Suprapubic skin (tissue), 3 donors: ENCODE results near the gene SEMA6A.

Source experiments
- POLR2A ChIP-seq, 2 donors: fragments of 450-650 bp; IDR thresholded peaks; one replicate each; pipeline ENCODE4 v1.6.1; 2017; ENCODE audit warnings: antibody characterized with exemption in 2 of 2, mild to moderate bottlenecking in 2 of 2, moderate library complexity in 2 of 2
- TF ChIP-seq, protein P1 (sequence below), 2 donors: fragments of 200-600 bp in 1 of 2; fragments of 450-650 bp in 1 of 2; sonication (generic) in 1 of 2; IDR thresholded peaks; one replicate each; pipeline ENCODE4 v1.5.1; 2016 to 2019; ENCODE audit warnings: antibody characterized with exemption in 2 of 2, mild to moderate bottlenecking in 1 of 2, moderate library complexity in 1 of 2

DNA sequence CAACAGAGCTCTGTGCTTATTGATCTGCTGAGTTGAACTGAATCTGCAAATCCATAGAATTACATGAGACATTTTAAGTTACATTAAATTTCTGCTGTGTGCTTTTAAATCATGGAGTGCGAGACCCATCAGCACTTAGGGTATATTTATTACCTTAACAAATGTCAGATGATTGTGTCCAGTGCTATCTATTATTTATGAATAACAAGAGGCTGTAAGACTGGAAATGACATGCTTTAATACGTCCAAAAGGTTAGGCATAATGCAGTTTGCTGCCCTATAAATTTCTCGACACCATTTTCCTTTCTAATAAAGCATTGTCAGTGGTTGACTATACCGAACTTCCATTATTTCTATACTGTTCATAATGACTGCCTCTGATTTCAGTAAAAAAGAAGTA lies 117.6 kb downstream of the SEMA6A start:
- TF ChIP-seq, protein P1, sequence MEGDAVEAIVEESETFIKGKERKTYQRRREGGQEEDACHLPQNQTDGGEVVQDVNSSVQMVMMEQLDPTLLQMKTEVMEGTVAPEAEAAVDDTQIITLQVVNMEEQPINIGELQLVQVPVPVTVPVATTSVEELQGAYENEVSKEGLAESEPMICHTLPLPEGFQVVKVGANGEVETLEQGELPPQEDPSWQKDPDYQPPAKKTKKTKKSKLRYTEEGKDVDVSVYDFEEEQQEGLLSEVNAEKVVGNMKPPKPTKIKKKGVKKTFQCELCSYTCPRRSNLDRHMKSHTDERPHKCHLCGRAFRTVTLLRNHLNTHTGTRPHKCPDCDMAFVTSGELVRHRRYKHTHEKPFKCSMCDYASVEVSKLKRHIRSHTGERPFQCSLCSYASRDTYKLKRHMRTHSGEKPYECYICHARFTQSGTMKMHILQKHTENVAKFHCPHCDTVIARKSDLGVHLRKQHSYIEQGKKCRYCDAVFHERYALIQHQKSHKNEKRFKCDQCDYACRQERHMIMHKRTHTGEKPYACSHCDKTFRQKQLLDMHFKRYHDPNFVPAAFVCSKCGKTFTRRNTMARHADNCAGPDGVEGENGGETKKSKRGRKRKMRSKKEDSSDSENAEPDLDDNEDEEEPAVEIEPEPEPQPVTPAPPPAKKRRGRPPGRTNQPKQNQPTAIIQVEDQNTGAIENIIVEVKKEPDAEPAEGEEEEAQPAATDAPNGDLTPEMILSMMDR (IDR thresholded peaks at IDR 0.05): no peak
- TF ChIP-seq POLR2A (IDR thresholded peaks at IDR 0.05): no peak
